HG03025 (cell line): ENCODE results near the gene TPRN.

Experiments used
- ATAC-seq: cut with Tn5 transposase; IDR thresholded peaks from one replicate; pipeline ENCODE4 v1.9.1; 2021; ENCODE audit warnings: mild to moderate bottlenecking, moderate library complexity; ENCODE audit not compliant: unreplicated experiment, low FRiP score

Gene TPRN

GRCh38 chr9:137148661-137149060 lies 51.9 kb downstream of the TPRN start:
- ATAC-seq = no peak

DNA sequence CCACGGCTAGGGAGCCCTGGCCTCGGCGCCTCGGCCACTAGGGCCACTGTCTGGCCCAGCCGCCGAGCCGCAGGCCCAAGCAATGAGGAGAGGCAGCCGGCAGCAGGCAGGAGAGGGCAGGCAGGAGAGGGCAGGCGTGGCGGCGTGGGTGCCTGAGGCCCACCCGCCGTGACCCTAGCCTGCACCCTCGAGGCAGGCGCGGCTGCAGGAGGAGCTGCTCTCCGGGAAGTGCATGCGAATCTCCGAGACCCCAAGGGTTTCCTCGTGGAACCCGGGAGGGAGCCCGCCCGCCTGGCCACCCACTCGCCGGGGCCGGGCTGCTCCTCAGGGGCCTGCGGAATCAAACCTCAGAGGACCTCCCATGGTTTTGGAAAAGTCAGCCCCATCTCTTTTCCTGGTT lies 52.3 kb downstream of the TPRN start:
- ATAC-seq = no peak

DNA sequence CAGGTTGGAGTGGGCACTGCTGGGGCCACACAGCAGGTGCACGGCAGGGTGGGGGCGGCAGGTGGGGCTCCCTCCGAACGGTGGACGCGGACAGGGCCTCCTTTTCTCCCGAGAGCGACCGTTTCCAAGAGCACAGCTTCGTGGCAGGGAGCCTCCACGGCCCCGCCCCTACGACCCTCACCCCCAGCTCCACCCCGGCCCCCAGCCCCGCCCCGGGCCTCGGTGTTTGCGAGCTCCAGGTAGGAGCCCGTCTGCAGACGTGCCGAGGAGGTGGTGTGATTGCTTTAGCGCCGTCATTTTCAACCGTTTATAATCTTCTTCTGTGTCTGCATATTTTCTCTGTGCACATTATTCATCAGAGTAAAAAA lies 52.8 kb downstream of the TPRN start:
- no peak for ATAC-seq

GRCh38 chr9:137147091-137147792 lies 53.3 kb downstream of the TPRN start:
- no peak for ATAC-seq

- no peak for ATAC-seq
Observed at GRCh38 chr9:137146527-137146918, 54.0 kb downstream of the TPRN start.

DNA sequence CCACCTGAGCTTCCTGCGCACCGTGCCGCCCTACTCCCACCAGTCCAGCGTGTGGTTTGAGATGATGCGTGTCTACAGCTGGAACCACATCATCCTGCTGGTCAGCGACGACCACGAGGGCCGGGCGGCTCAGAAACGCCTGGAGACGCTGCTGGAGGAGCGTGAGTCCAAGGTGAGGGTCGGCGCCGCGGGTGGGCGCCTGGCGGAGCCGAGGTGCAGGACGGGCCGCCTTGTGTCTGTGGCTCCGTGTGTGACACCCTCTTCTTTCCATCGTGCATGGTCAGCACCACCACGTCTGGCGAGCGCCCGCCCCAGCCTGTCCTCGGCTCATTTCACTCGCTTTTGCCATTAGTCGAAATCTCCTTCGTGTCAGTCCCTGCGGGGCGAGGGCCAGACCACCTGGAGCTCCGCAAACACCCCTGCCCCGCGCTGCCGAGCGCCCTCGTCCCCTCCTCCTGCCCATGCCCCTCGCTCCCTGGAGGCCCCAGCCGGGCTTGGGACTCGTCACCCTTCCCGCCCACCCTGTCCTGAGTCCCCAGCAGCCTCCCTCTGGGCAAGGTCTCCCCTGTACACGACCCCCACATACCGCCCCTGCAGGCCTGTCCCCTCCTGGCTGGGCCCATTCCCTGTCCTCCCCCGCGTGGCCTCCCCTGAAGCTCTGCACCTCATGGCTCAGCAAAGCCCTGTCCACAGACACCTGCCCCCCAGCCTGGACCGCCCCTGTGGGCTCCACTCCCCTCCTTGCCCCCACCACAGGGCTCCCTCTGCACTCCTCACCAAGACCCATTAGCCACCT lies 54.6 kb downstream of the TPRN start:
- ATAC-seq = no peak

DNA sequence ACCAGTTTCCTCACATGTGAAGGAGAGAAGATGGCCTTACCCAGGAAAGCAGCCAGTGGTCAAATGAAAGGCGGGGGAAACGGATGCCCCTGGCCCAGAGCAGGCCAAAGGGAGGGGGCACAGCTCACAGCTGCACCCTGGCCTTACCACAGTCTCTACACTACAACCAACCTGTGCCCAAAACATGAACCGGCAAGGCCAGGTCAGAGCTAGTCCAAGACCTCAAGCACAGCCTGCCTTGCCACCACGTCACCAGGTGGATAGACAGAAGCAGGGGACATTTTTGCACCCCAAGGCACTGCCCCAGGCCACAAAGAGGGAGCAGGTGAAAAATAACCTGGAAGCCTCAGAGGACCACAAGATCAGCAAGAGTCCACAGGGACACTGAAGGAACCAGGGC lies 57.1 kb downstream of the TPRN start:
- ATAC-seq = no peak

- ATAC-seq = no peak
Observed at GRCh38 chr9:137141976-137142936, 58.3 kb downstream of the TPRN start.
